OCI-LY1 (cell line): ENCODE measurements around the gene CD40LG.

Experiments used
- CTCF ChIP-seq: fragments of 200-600 bp; sonication (generic), shearing (Covaris generic); IDR thresholded peaks from 2 replicates; pipeline ENCODE4 v1.5.1; 2017; ENCODE audit warnings: mild to moderate bottlenecking, antibody characterized with exemption, low read length, moderate library complexity, mixed read lengths
- EZH2 ChIP-seq: fragments of 200-600 bp; sonication (generic), shearing (Covaris generic); IDR thresholded peaks from 2 replicates; pipeline ENCODE4 v1.8.0; 2017; ENCODE audit warnings: borderline replicate concordance, mixed run types, mild to moderate bottlenecking, antibody characterized with exemption, low read length, moderate library complexity, mixed read lengths

GRCh38 chrX:136616987-136617685, 30.8 kb upstream of the CD40LG start:
- no peak for TF ChIP-seq CTCF
- no peak for TF ChIP-seq EZH2
